ENCODE results near the gene FLRT2. TPM values are rescaled to one million over a fixed set of nuclear protein-coding genes. Genes with fewer than 3 reads are reported as not detected.

FLRT2 gene
- total RNA-seq, 4 donors from 2014 or later = 0.61 to 8.4 (median 6.4) TPM

DNA sequence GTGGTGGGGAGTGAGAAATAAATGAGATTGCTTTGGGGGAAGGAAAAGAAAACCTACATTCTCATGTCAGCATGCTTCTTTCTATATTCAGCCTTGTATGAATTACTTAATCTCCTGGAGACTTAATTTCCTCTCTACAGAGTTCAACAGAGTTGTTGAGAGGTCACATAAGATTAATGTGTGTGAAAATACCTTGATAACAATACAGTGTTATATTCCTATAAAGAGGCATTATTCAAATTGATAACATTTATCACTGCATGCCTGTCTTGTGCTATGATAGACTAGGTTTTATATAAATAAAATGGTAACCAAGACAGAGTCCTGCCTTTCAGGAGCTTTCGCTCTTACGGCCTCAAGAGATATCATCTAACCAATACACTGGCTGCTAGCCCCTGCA lies 9.6 kb downstream of the FLRT2 start:
- intact Hi-C loops (cut with DNase I) = no loop called here
- Histone ChIP-seq H3K4me3 (no peak overlapping the region), H3K9me3 (no peaks in the 10 kb centered on the region), H3K27ac (no peak overlapping the region), H3K27me3 (peaks cover 0 to 6% (median 0%) of the 10 kb centered on the region in 4 donors), H3K4me1 (peaks cover 0 to 25% (median 0%) of the 10 kb centered on the region in 3 donors), H3K36me3 (no peaks in the 10 kb centered on the region)
- no peak for DNase-seq
- WGBS, 2 donors = 89 to 98% methylated on average over 2 of the region's 2 CpGs
- TF ChIP-seq POLR2A (IDR thresholded peaks at IDR 0.05) = no peak
- TF ChIP-seq, protein P1, sequence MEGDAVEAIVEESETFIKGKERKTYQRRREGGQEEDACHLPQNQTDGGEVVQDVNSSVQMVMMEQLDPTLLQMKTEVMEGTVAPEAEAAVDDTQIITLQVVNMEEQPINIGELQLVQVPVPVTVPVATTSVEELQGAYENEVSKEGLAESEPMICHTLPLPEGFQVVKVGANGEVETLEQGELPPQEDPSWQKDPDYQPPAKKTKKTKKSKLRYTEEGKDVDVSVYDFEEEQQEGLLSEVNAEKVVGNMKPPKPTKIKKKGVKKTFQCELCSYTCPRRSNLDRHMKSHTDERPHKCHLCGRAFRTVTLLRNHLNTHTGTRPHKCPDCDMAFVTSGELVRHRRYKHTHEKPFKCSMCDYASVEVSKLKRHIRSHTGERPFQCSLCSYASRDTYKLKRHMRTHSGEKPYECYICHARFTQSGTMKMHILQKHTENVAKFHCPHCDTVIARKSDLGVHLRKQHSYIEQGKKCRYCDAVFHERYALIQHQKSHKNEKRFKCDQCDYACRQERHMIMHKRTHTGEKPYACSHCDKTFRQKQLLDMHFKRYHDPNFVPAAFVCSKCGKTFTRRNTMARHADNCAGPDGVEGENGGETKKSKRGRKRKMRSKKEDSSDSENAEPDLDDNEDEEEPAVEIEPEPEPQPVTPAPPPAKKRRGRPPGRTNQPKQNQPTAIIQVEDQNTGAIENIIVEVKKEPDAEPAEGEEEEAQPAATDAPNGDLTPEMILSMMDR (IDR thresholded peaks at IDR 0.05) = no peak

DNA sequence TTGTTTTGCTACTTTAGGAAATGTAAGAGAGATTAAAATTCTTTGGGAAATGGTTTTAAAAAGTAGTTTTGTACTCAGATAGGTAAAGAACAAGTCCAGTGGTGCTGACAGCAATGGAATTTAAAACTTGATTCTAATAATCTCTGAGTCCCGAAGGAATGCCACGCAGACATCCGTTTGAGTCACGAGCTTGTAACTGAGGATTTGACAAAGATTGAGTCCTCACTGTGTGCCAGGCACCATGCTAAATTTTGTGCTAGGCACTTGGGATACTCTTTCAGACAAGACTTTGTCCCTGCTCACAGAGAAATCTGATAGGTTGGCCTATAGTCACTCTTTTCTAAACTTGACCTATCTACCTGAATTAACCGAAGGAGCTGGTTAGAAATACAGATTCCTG lies 12.7 kb downstream of the FLRT2 start:
- Histone ChIP-seq H3K4me1 (peaks cover 0 to 4% (median 0%) of the 10 kb centered on the region in 3 donors), H3K27ac (no peak overlapping the region), H3K4me3 (no peak overlapping the region), H3K27me3 (no peaks in the 10 kb centered on the region), H3K9me3 (no peaks in the 10 kb centered on the region), H3K36me3 (no peaks in the 10 kb centered on the region)
- 81 to 88% methylated on average over 5 of the region's 5 CpGs for WGBS, 2 donors
- no peak for DNase-seq
- intact Hi-C loops (cut with DNase I) = no loop called here
- TF ChIP-seq POLR2A (IDR thresholded peaks at IDR 0.05) = no peak
- TF ChIP-seq, protein P1 (IDR thresholded peaks at IDR 0.05) = no peak

- Histone ChIP-seq H3K27ac (no peak overlapping the region), H3K27me3 (no peaks in the 10 kb centered on the region), H3K9me3 (no peaks in the 10 kb centered on the region), H3K36me3 (no peaks in the 10 kb centered on the region), H3K4me3 (no peak overlapping the region), H3K4me1 (peaks cover 0 to 6% (median 0%) of the 10 kb centered on the region in 3 donors)
- 85 to 87% methylated on average over 3 of the region's 3 CpGs for WGBS, 2 donors
- intact Hi-C loops (cut with DNase I) = no loop called here
- DNase-seq = no peak
- TF ChIP-seq, protein P1 (IDR thresholded peaks at IDR 0.05) = no peak
- TF ChIP-seq POLR2A (IDR thresholded peaks at IDR 0.05) = no peak
These were observed 15.8 kb downstream of the FLRT2 start for GRCh38 chr14:85545738-85546137.

GRCh38 chr14:85546390-85546789 lies 16.4 kb downstream of the FLRT2 start:
- intact Hi-C loops (cut with DNase I) = no loop called here
- DNase-seq = no peak
- Histone ChIP-seq H3K27ac (no peak overlapping the region), H3K4me1 (peaks cover 0 to 6% (median 0%) of the 10 kb centered on the region in 3 donors), H3K4me3 (no peak overlapping the region), H3K27me3 (no peaks in the 10 kb centered on the region), H3K36me3 (no peaks in the 10 kb centered on the region), H3K9me3 (no peaks in the 10 kb centered on the region)
- no peak for TF ChIP-seq POLR2A (IDR thresholded peaks at IDR 0.05)
- TF ChIP-seq, protein P1 (IDR thresholded peaks at IDR 0.05) = no peak
- WGBS, 2 donors = 80 to 100% methylated on average over 2 of the region's 3 CpGs

- Histone ChIP-seq H3K36me3 (no peaks in the 10 kb centered on the region), H3K4me3 (no peak overlapping the region), H3K27ac (no peak overlapping the region), H3K27me3 (no peaks in the 10 kb centered on the region), H3K9me3 (no peaks in the 10 kb centered on the region), H3K4me1 (peaks cover 0 to 6% (median 0%) of the 10 kb centered on the region in 3 donors)
- intact Hi-C loops (cut with DNase I) = no loop called here
- TF ChIP-seq POLR2A (IDR thresholded peaks at IDR 0.05) = no peak
- DNase-seq = no peak
- 73 to 86% methylated on average over 2 of the region's 2 CpGs for WGBS, 2 donors
These were observed 19.8 kb downstream of the FLRT2 start for GRCh38 chr14:85549697-85550096.

GRCh38 chr14:85554106-85554505 lies 24.2 kb downstream of the FLRT2 start:
- H3K27ac ChIP-seq = no peak overlapping the region
- H3K27me3 ChIP-seq = no peaks in the 10 kb centered on the region
- intact Hi-C loops (cut with DNase I) = no loop called here
- peaks cover 0 to 5% (median 0%) of the 10 kb centered on the region in 3 donors for H3K4me1 ChIP-seq
- TF ChIP-seq, protein P1 (IDR thresholded peaks at IDR 0.05) = no peak
- no peak for TF ChIP-seq POLR2A (IDR thresholded peaks at IDR 0.05)
- no peak for DNase-seq
- no peaks in the 10 kb centered on the region for H3K9me3 ChIP-seq
- peaks cover 0 to under 1% (median 0%) of the 10 kb centered on the region in 3 donors for H3K36me3 ChIP-seq
- no peak overlapping the region for H3K4me3 ChIP-seq
- 61% methylated on average over 3 of the region's 3 CpGs for WGBS, 2 donors

All from esophagus squamous epithelium (tissue), 5 donors.